Measurements from ENCODE around the gene EGFL7.

Gene EGFL7

DNA sequence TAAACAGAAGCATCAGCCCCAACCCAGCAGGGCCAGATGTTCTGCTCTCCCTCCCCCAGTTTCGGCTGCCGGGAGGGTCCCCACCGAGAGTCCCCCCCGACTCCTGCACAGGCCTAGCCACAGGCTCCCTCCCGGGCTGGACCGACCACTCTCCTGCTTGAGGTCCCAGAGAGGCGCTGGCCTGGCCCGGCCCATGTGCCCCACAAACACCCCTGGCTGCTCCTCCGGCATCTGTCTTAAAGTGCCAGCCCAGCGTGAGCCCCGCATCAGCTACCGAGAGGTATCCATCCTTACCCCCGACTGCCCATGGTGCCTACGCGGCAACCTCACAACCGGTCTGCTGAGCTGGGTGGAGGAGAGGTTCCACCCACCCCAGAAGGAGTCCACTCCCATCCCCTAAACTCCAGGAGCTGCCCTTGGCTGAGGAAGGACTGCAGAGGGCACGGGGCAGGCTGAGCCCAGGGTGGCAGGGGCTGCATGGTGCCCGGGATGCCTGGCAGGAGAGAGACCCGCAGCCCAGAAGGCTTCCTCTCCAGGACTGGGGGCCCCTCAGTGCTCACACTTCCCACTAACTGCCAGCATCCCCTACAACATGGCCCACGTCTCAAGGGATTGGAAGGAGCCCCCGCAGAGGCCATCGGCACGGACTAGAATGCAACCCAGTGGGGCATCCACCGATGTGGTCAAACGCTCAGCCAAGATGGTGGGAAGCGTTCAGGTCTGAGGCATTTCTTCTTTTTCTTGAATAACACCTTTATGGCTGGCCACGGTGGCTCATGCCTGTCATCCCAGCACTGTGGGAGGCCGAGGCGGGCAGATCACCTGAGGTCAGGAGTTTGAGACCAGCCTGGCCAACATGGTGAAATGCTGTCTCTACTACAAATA, 15.6 kb upstream of the EGFL7 start:
- H3K9me3 ChIP-seq (ENCODE audit: severe bottlenecking): no peaks in the 10 kb centered on the region
- H3K36me3 ChIP-seq: no peaks in the 10 kb centered on the region
- no peak for DNase-seq
- H3K4me3 ChIP-seq (ENCODE audit: low read depth, low read length): no peak overlapping the region
- no peak overlapping the region for H3K27ac ChIP-seq
- TF ChIP-seq CTCF (IDR thresholded peaks at IDR 0.05; ENCODE audit: low read depth, low read length): no peak
- H3K27me3 ChIP-seq (ENCODE audit: insufficient read depth, low read depth, severe bottlenecking): no peaks in the 10 kb centered on the region

DNA sequence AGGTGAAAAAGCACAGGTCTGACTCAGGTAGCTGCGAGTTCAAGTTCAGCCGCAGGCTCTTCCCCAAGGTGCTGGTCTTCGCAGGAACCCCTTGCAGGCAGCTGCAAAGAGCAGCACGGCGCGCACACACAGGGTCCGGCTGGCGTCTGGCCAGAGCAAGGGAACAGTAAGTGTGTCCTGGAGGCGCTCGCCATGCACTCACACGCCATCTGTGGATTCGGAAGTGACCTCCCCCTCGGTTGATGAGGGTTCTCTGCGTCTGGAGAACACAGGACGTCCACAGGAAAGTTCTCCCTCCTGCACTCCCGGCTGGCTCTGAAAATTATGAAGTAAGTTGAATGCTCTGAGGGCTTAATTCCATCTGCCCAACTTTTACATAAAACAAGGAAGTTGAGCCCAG, 14.0 kb upstream of the EGFL7 start:
- DNase-seq: no peak
- no peak overlapping the region for H3K27ac ChIP-seq
- H3K4me3 ChIP-seq (ENCODE audit: low read depth, low read length): no peak overlapping the region
- no peaks in the 10 kb centered on the region for H3K9me3 ChIP-seq (ENCODE audit: severe bottlenecking)
- H3K27me3 ChIP-seq (ENCODE audit: insufficient read depth, low read depth, severe bottlenecking): no peaks in the 10 kb centered on the region
- TF ChIP-seq CTCF (IDR thresholded peaks at IDR 0.05; ENCODE audit: low read depth, low read length): no peak
- H3K36me3 ChIP-seq: no peaks in the 10 kb centered on the region

GRCh38 chr9:136650021-136650420, 12.7 kb upstream of the EGFL7 start:
- Histone ChIP-seq H3K27ac (no peak overlapping the region), H3K27me3 (ENCODE audit: insufficient read depth, low read depth, severe bottlenecking) (no peaks in the 10 kb centered on the region), H3K4me3 (ENCODE audit: low read depth, low read length) (no peak overlapping the region), H3K36me3 (no peaks in the 10 kb centered on the region), H3K9me3 (ENCODE audit: severe bottlenecking) (no peaks in the 10 kb centered on the region)
- no peak for TF ChIP-seq CTCF (IDR thresholded peaks at IDR 0.05; ENCODE audit: low read depth, low read length)
- no peak for DNase-seq

- Histone ChIP-seq H3K27ac (no peak overlapping the region), H3K27me3 (ENCODE audit: insufficient read depth, low read depth, severe bottlenecking) (no peaks in the 10 kb centered on the region), H3K4me3 (ENCODE audit: low read depth, low read length) (no peak overlapping the region), H3K36me3 (no peaks in the 10 kb centered on the region), H3K9me3 (ENCODE audit: severe bottlenecking) (no peaks in the 10 kb centered on the region)
- no peak for TF ChIP-seq CTCF (IDR thresholded peaks at IDR 0.05; ENCODE audit: low read depth, low read length)
- no peak for DNase-seq
Measured at GRCh38 chr9:136650648-136651047, 12.1 kb upstream of the EGFL7 start.

- H3K9me3 ChIP-seq (ENCODE audit: severe bottlenecking): no peaks in the 10 kb centered on the region
- H3K27me3 ChIP-seq (ENCODE audit: insufficient read depth, low read depth, severe bottlenecking): no peaks in the 10 kb centered on the region
- no peak overlapping the region for H3K27ac ChIP-seq
- DNase-seq: no peak
- TF ChIP-seq CTCF (IDR thresholded peaks at IDR 0.05; ENCODE audit: low read depth, low read length): no peak
- no peaks in the 10 kb centered on the region for H3K36me3 ChIP-seq
- H3K4me3 ChIP-seq (ENCODE audit: low read depth, low read length): no peak overlapping the region
Measured at GRCh38 chr9:136651860-136652259, 10.9 kb upstream of the EGFL7 start.
